Ishikawa (cell line): Measurements from ENCODE around the gene AFDN.

Source experiments
- CEBPB ChIP-seq: IDR thresholded peaks from 2 replicates; pipeline ENCODE4 v1.6.1; 2012
- CREB1 ChIP-seq: IDR thresholded peaks from 2 replicates; pipeline ENCODE4 v1.6.1; 2012; ENCODE audit warnings: low read depth
- EGR1 ChIP-seq: IDR thresholded peaks from 2 replicates; pipeline ENCODE4 v1.6.1; 2012
- EP300 ChIP-seq: IDR thresholded peaks from 2 replicates; pipeline ENCODE4 v1.6.1; 2012; ENCODE audit warnings: borderline replicate concordance
- FOXM1 ChIP-seq: IDR thresholded peaks from 2 replicates; pipeline ENCODE4 v1.6.1; 2012; ENCODE audit warnings: low read depth, borderline replicate concordance
- MAX ChIP-seq: IDR thresholded peaks from 2 replicates; pipeline ENCODE4 v1.6.1; 2012
- NFIC ChIP-seq: IDR thresholded peaks from 2 replicates; pipeline ENCODE4 v1.6.1; 2012
- RAD21 ChIP-seq: IDR thresholded peaks from 2 replicates; pipeline ENCODE4 v1.6.1; 2012; ENCODE audit warnings: low read depth
- REST ChIP-seq: IDR thresholded peaks from 2 replicates; pipeline ENCODE4 v1.6.1; 2012; ENCODE audit warnings: low read depth, mild to moderate bottlenecking
- TAF1 ChIP-seq: IDR thresholded peaks from 2 replicates; pipeline ENCODE4 v1.6.1; 2012; ENCODE audit warnings: low read depth, mild to moderate bottlenecking
- TCF12 ChIP-seq: IDR thresholded peaks from 2 replicates; pipeline ENCODE4 v1.6.1; 2012; ENCODE audit warnings: low read depth
- TEAD4 ChIP-seq: IDR thresholded peaks from 2 replicates; pipeline ENCODE4 v1.6.1; 2012
- USF1 ChIP-seq: IDR thresholded peaks from 2 replicates; pipeline ENCODE4 v1.6.1; 2012
- YY1 ChIP-seq: IDR thresholded peaks from 2 replicates; pipeline ENCODE4 v1.6.1; 2012; ENCODE audit warnings: low read depth
- ZBTB7A ChIP-seq: IDR thresholded peaks from 2 replicates; pipeline ENCODE4 v1.6.1; 2012; ENCODE audit warnings: low read depth

The AFDN gene

GRCh38 chr6:167927246-167927645 lies 100.5 kb downstream of the AFDN start:
- TF ChIP-seq CEBPB (no peak), TAF1 (no peak), TCF12 (no peak), ZBTB7A (no peak), RAD21 (no peak), REST (no peak), MAX (no peak), EP300 (no peak), NFIC (no peak), YY1 (no peak), TEAD4 (no peak), EGR1 (no peak), CREB1 (no peak), USF1 (no peak), FOXM1 (no peak)

- TF ChIP-seq CREB1 (no peak), ZBTB7A (no peak), FOXM1 (no peak), NFIC (no peak), TAF1 (no peak), EP300 (no peak), MAX (no peak), EGR1 (no peak), TCF12 (no peak), REST (no peak), YY1 (no peak), USF1 (no peak), RAD21 (no peak), CEBPB (no peak), TEAD4 (no peak)
These were observed 101.4 kb downstream of the AFDN start for GRCh38 chr6:167928111-167928510.

GRCh38 chr6:167930295-167930694 lies 103.6 kb downstream of the AFDN start:
- no peak for TF ChIP-seq ZBTB7A

- TF ChIP-seq REST (no peak), TCF12 (no peak), FOXM1 (no peak), YY1 (no peak), ZBTB7A (no peak), CREB1 (no peak), EP300 (no peak), RAD21 (no peak), TAF1 (no peak), TEAD4 (no peak), MAX (no peak)
These were observed 106.0 kb downstream of the AFDN start for GRCh38 chr6:167932468-167933276.
